ENCODE measurements around the gene UBXN7. TPM values are rescaled to one million over a fixed set of nuclear protein-coding genes. Genes with fewer than 3 reads are reported as not detected.

The UBXN7 gene
- total and polyA plus RNA-seq, 9 of the 15 experiments (the other 6 are each of a cell fraction or from before 2014, with no cell fraction given), result 3.5 to 44.6 (median 13.4) TPM

GRCh38 chr3:196431181-196432136 lies 768 bp downstream of the UBXN7 start (continued):
- TF ChIP-seq SIN3A (IDR thresholded peaks at IDR 0.05; ENCODE audit: borderline replicate concordance in 2 of 2, control insufficient read depth in 1 of 2, low read depth in 2 of 2, low read length in 2 of 2), result 0 out of 4 replicates have a peak, but pooled peaks of 1 of the 2 experiments have one; percentile 9
- TF ChIP-seq, protein P1, sequence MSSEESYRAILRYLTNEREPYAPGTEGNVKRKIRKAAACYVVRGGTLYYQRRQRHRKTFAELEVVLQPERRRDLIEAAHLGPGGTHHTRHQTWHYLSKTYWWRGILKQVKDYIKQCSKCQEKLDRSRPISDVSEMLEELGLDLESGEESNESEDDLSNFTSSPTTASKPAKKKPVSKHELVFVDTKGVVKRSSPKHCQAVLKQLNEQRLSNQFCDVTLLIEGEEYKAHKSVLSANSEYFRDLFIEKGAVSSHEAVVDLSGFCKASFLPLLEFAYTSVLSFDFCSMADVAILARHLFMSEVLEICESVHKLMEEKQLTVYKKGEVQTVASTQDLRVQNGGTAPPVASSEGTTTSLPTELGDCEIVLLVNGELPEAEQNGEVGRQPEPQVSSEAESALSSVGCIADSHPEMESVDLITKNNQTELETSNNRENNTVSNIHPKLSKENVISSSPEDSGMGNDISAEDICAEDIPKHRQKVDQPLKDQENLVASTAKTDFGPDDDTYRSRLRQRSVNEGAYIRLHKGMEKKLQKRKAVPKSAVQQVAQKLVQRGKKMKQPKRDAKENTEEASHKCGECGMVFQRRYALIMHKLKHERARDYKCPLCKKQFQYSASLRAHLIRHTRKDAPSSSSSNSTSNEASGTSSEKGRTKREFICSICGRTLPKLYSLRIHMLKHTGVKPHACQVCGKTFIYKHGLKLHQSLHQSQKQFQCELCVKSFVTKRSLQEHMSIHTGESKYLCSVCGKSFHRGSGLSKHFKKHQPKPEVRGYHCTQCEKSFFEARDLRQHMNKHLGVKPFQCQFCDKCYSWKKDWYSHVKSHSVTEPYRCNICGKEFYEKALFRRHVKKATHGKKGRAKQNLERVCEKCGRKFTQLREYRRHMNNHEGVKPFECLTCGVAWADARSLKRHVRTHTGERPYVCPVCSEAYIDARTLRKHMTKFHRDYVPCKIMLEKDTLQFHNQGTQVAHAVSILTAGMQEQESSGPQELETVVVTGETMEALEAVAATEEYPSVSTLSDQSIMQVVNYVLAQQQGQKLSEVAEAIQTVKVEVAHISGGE (CRISPR knock-in tag; IDR thresholded peaks at IDR 0.05), result peak in 1 of 3 experiments; percentile 65; a peak in 1 of 6 replicates
- TF ChIP-seq ZBTB7A (IDR thresholded peaks at IDR 0.05; ENCODE audit: borderline replicate concordance, control insufficient read depth, low read depth, low read length), result peak; percentile 93
- peak; percentile 23 for TF ChIP-seq KDM5B (IDR thresholded peaks at IDR 0.05; ENCODE audit: insufficient replicate concordance, low read depth, low read length)
- no peak for TF ChIP-seq ZNF830 (CRISPR knock-in tag; IDR thresholded peaks at IDR 0.05)
- 0 out of 2 replicates have a peak, but pooled peaks have one; percentile 32 for TF ChIP-seq E2F1 (CRISPR knock-in tag; IDR thresholded peaks at IDR 0.05)
- 0 out of 2 replicates have a peak, but pooled peaks have one; percentile 11 for TF ChIP-seq ZNF41 (CRISPR knock-in tag; conservative IDR thresholded peaks at IDR 0.05)
- TF ChIP-seq HDAC1 (IDR thresholded peaks at IDR 0.05), result 0 out of 4 replicates have a peak, but pooled peaks of 1 of the 2 experiments have one; percentile 47
- TF ChIP-seq ZEB2 (IDR thresholded peaks at IDR 0.05), result no peak
- no peak for TF ChIP-seq TCFL5 (CRISPR knock-in tag; conservative IDR thresholded peaks at IDR 0.05)
- TF ChIP-seq, protein P2, sequence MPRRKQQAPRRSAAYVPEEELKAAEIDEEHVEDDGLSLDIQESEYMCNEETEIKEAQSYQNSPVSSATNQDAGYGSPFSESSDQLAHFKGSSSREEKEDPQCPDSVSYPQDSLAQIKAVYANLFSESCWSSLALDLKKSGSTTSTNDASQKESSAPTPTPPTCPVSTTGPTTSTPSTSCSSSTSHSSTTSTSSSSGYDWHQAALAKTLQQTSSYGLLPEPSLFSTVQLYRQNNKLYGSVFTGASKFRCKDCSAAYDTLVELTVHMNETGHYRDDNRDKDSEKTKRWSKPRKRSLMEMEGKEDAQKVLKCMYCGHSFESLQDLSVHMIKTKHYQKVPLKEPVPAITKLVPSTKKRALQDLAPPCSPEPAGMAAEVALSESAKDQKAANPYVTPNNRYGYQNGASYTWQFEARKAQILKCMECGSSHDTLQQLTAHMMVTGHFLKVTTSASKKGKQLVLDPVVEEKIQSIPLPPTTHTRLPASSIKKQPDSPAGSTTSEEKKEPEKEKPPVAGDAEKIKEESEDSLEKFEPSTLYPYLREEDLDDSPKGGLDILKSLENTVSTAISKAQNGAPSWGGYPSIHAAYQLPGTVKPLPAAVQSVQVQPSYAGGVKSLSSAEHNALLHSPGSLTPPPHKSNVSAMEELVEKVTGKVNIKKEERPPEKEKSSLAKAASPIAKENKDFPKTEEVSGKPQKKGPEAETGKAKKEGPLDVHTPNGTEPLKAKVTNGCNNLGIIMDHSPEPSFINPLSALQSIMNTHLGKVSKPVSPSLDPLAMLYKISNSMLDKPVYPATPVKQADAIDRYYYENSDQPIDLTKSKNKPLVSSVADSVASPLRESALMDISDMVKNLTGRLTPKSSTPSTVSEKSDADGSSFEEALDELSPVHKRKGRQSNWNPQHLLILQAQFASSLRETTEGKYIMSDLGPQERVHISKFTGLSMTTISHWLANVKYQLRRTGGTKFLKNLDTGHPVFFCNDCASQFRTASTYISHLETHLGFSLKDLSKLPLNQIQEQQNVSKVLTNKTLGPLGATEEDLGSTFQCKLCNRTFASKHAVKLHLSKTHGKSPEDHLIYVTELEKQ (CRISPR knock-in tag; IDR thresholded peaks at IDR 0.05), result no peak
- peak; percentile 26; the same call in 1 of the 2 replicates for TF ChIP-seq POLR2H (tag; IDR thresholded peaks at IDR 0.05; ENCODE audit: low read depth)
- peak; percentile 10; the same call in 1 of the 2 replicates for TF ChIP-seq L3MBTL2 (IDR thresholded peaks at IDR 0.05)
- peak; percentile 41; the same call in 1 of the 2 replicates for TF ChIP-seq GTF2A2 (tag; IDR thresholded peaks at IDR 0.05)
- TF ChIP-seq, protein P3, sequence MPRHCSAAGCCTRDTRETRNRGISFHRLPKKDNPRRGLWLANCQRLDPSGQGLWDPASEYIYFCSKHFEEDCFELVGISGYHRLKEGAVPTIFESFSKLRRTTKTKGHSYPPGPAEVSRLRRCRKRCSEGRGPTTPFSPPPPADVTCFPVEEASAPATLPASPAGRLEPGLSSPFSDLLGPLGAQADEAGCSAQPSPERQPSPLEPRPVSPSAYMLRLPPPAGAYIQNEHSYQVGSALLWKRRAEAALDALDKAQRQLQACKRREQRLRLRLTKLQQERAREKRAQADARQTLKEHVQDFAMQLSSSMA (CRISPR knock-in tag; IDR thresholded peaks at IDR 0.05), result no peak
- no peak for TF ChIP-seq NCOR1 (IDR thresholded peaks at IDR 0.05)

Data from K562 (cell line).